ENCODE results near the gene GREB1L. TPM values are rescaled to one million over a fixed set of nuclear protein-coding genes. Genes with fewer than 3 reads are reported as not detected.

Gene GREB1L
- total RNA-seq, 4 donors from 2014 or later = 6.2 to 14.9 (median 10.4) TPM

GRCh38 chr18:21451851-21452250, 209.8 kb downstream of the GREB1L start:
- WGBS, 2 donors (ENCODE audit: low coverage in 1 of 2) = 68 to 100% methylated on average over 2 of the region's 2 CpGs
- no peaks in the 10 kb centered on the region for H3K9me3 ChIP-seq
- no peaks in the 10 kb centered on the region for H3K36me3 ChIP-seq
- H3K4me1 ChIP-seq = peaks cover 3 to 49% (median 4%) of the 10 kb centered on the region in 3 donors
- TF ChIP-seq POLR2AphosphoS5 (IDR thresholded peaks at IDR 0.05) = no peak
- TF ChIP-seq POLR2A (IDR thresholded peaks at IDR 0.05) = no peak
- TF ChIP-seq EP300 (IDR thresholded peaks at IDR 0.05) = no peak
- no peak for TF ChIP-seq CTCF (IDR thresholded peaks at IDR 0.05)
- H3K27me3 ChIP-seq = no peaks in the 10 kb centered on the region
- no peak overlapping the region for H3K4me3 ChIP-seq
- no peak for ATAC-seq
- H3K27ac ChIP-seq = peak overlapping the region; percentile 40 to 79 (median 68)

GRCh38 chr18:21452276-21452780, 210.3 kb downstream of the GREB1L start:
- Histone ChIP-seq H3K27ac (peak overlapping the region; percentile 40 to 79 (median 68)), H3K27me3 (no peaks in the 10 kb centered on the region), H3K4me3 (no peak overlapping the region), H3K36me3 (no peaks in the 10 kb centered on the region), H3K9me3 (no peaks in the 10 kb centered on the region), H3K4me1 (peaks cover 3 to 53% (median 4%) of the 10 kb centered on the region in 3 donors)
- 33% methylated on average over 1 of the region's 2 CpGs; no CpG with 5 or more reads in 1 of the 2 donors for WGBS, 2 donors (ENCODE audit: low coverage in 1 of 2)
- no peak for TF ChIP-seq POLR2AphosphoS5 (IDR thresholded peaks at IDR 0.05)
- no peak for TF ChIP-seq EP300 (IDR thresholded peaks at IDR 0.05)
- no peak for TF ChIP-seq CTCF (IDR thresholded peaks at IDR 0.05)
- TF ChIP-seq POLR2A (IDR thresholded peaks at IDR 0.05) = no peak
- no peak for ATAC-seq

GRCh38 chr18:21452796-21453510, 210.9 kb downstream of the GREB1L start:
- Histone ChIP-seq H3K4me1 (peaks cover 3 to 60% (median 4%) of the 10 kb centered on the region in 3 donors), H3K9me3 (no peaks in the 10 kb centered on the region), H3K4me3 (no peak overlapping the region), H3K36me3 (no peaks in the 10 kb centered on the region), H3K27me3 (no peaks in the 10 kb centered on the region), H3K27ac (peak overlapping the region; percentile 40 to 79 (median 68))
- no peak for ATAC-seq
- 14 to 26% methylated on average over 4 of the region's 4 CpGs for WGBS, 2 donors (ENCODE audit: low coverage in 1 of 2)
- no peak for TF ChIP-seq CTCF (IDR thresholded peaks at IDR 0.05)
- TF ChIP-seq POLR2AphosphoS5 (IDR thresholded peaks at IDR 0.05) = no peak
- no peak for TF ChIP-seq POLR2A (IDR thresholded peaks at IDR 0.05)
- no peak for TF ChIP-seq EP300 (IDR thresholded peaks at IDR 0.05)

- TF ChIP-seq POLR2A (IDR thresholded peaks at IDR 0.05) = no peak
- no peak for TF ChIP-seq EP300 (IDR thresholded peaks at IDR 0.05)
- TF ChIP-seq POLR2AphosphoS5 (IDR thresholded peaks at IDR 0.05) = no peak
- TF ChIP-seq CTCF (IDR thresholded peaks at IDR 0.05) = no peak
- ATAC-seq = peak; percentile 25
- Histone ChIP-seq H3K36me3 (no peaks in the 10 kb centered on the region), H3K4me3 (no peak overlapping the region), H3K27me3 (no peaks in the 10 kb centered on the region), H3K4me1 (peaks cover 3 to 65% (median 4%) of the 10 kb centered on the region in 3 donors), H3K27ac (peak overlapping the region; percentile 29 to 79 (median 68)), H3K9me3 (no peaks in the 10 kb centered on the region)
- WGBS, 2 donors (ENCODE audit: low coverage in 1 of 2) = 38 to 40% methylated on average over 4 to 6 of the region's 6 CpGs
These were observed 211.5 kb downstream of the GREB1L start for GRCh38 chr18:21453511-21453901.

- Histone ChIP-seq H3K4me1 (peaks cover 3 to 77% (median 4%) of the 10 kb centered on the region in 3 donors), H3K36me3 (no peaks in the 10 kb centered on the region), H3K4me3 (no peak overlapping the region), H3K9me3 (no peaks in the 10 kb centered on the region), H3K27ac (peak overlapping the region in 3 of 4 donors; percentile 66 to 79 (median 71)), H3K27me3 (no peaks in the 10 kb centered on the region)
- TF ChIP-seq CTCF (IDR thresholded peaks at IDR 0.05) (no peak), POLR2A (IDR thresholded peaks at IDR 0.05) (no peak), EP300 (IDR thresholded peaks at IDR 0.05) (no peak), POLR2AphosphoS5 (IDR thresholded peaks at IDR 0.05) (no peak)
- 74% methylated on average over 5 of the region's 5 CpGs; no CpG with 5 or more reads in 1 of the 2 donors for whole genome bisulfite sequencing, 2 donors (ENCODE audit: low coverage in 1 of 2)
- ATAC-seq = no peak
These were observed 212.7 kb downstream of the GREB1L start for GRCh38 chr18:21454725-21455124.
